Measurements from ENCODE around the gene SUSD3. TPM values are rescaled to one million over a fixed set of nuclear protein-coding genes. Genes with fewer than 3 reads are reported as not detected.

The SUSD3 gene
- polyA plus RNA-seq, 3 donors: 10.5 to 24.6 (median 15.7) TPM

DNA sequence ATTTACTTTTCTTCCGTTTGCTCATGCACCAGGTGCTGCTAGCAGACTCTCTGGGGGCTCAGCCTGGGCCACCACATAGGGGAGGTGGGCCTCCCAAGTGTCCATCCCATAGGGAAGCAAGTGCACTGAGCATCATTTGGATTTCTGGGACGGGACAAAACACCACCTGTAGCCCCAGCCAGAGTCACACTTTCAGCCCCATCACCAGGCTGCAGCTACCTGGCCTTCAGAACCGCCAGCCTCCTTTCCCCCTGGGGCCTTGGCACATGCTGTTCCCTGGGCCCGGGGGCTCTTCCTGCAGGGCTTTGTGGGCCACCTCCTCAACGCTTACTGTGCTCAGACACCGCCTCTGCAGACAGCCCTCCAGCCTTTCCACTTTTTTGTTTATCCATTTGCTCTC is 19.6 kb upstream of the SUSD3 start:
- Histone ChIP-seq H4K20me1 (ENCODE audit: insufficient read depth, low read length) (peaks cover 16% of the 10 kb centered on the region), H3K4me3 (replicated peaks in 1 of 3; ENCODE audit: low read depth in 2 of 3, low read length in 3 of 3) (no peak overlapping the region), H3K79me2 (ENCODE audit: insufficient read depth, low read length) (peaks cover 16% of the 10 kb centered on the region), H2AFZ (ENCODE audit: insufficient read depth, low read depth, low read length, poor library complexity, severe bottlenecking) (no peak overlapping the region), H3K9me3 (replicated peaks in 1 of 2; ENCODE audit: control insufficient read depth in 1 of 2, insufficient read depth in 1 of 2, low read length in 2 of 2) (peaks cover 0 to 3% of the 10 kb centered on the region in 2 donors), H3K36me3 (replicated peaks in 1 of 2; ENCODE audit: control insufficient read depth in 1 of 2, insufficient read depth in 2 of 2, low read length in 2 of 2) (peaks cover 28 to 31% of the 10 kb centered on the region in 2 donors), H3K4me1 (ENCODE audit: control insufficient read depth in 1 of 2, insufficient read depth in 2 of 2, low read length in 2 of 2) (peaks cover 80 to 98% of the 10 kb centered on the region in 2 donors), H3K4me2 (replicated peaks; ENCODE audit: extremely low read depth, low read length, poor library complexity, severe bottlenecking) (no peak overlapping the region), H3K9ac (ENCODE audit: insufficient read depth, low read length, poor library complexity, severe bottlenecking) (no peak overlapping the region), H3K27ac (ENCODE audit: low read depth in 1 of 2, low read length in 2 of 2) (peak overlapping the region in 1 of 2 donors; percentile 79), H3K27me3 (ENCODE audit: control insufficient read depth in 2 of 2, insufficient read depth in 2 of 2, low read length in 2 of 2) (no peaks in the 10 kb centered on the region)
- TF ChIP-seq CTCF (IDR thresholded peaks at IDR 0.05): no peak
- no peaks in the 10 kb centered on the region for H3K27me3 Mint-ChIP-seq (ENCODE audit: low read depth in 3 of 3)
- peaks cover 90% of the 10 kb centered on the region for H3K4me1 Mint-ChIP-seq
- peak overlapping the region; percentile 60 to 88 (median 80) for H3K27ac Mint-ChIP-seq
- H3K4me3 Mint-ChIP-seq: no peak overlapping the region
- DNase-seq: no peak
- H3K36me3 Mint-ChIP-seq: peaks cover 26 to 36% of the 10 kb centered on the region in 2 donors
- intact Hi-C loops (cut with micrococcal nuclease): loop anchor here in 1 of 2 donors (5.0 kb wide), 1 partner anchor 53 kb away; no protein-coding TSS in a partner anchor
- H3K9me3 Mint-ChIP-seq: no peaks in the 10 kb centered on the region
- WGBS (ENCODE audit: insufficient coverage): 93% methylated on average over 6 of the region's 6 CpGs

DNA sequence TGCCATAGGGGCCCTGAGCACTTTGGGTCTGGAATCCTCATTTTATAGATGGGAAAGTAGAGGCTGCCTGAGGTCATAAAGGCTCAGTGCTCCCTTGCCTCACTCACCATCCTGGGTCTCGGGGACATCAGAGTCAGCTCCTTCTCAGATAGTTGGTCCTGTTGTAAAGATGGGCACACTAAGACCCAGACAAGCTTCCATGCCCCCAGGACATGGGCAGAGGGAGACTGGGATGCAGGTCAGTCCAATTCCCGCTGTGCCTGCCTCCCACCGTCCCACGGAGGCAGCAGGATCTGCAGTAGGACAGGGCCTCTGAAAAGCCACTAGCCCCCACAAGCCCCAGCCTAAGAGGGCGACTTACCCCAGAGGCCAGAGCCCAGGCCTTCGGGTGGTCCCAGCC is 19.0 kb upstream of the SUSD3 start:
- Mint-ChIP-seq H3K4me1 (peaks cover 90% of the 10 kb centered on the region), H3K9me3 (no peaks in the 10 kb centered on the region), H3K27ac (peak overlapping the region in 3 of 7 donors; percentile 33 to 80 (median 76)), H3K4me3 (no peak overlapping the region), H3K27me3 (ENCODE audit: low read depth in 3 of 3) (no peaks in the 10 kb centered on the region), H3K36me3 (peaks cover 21 to 31% of the 10 kb centered on the region in 2 donors)
- Histone ChIP-seq H4K20me1 (ENCODE audit: insufficient read depth, low read length) (peaks cover 16% of the 10 kb centered on the region), H3K4me1 (ENCODE audit: control insufficient read depth in 1 of 2, insufficient read depth in 2 of 2, low read length in 2 of 2) (peaks cover 83 to 98% of the 10 kb centered on the region in 2 donors), H3K4me3 (replicated peaks in 1 of 3; ENCODE audit: low read depth in 2 of 3, low read length in 3 of 3) (no peak overlapping the region), H2AFZ (ENCODE audit: insufficient read depth, low read depth, low read length, poor library complexity, severe bottlenecking) (no peak overlapping the region), H3K27ac (ENCODE audit: low read depth in 1 of 2, low read length in 2 of 2) (no peak overlapping the region), H3K9ac (ENCODE audit: insufficient read depth, low read length, poor library complexity, severe bottlenecking) (no peak overlapping the region), H3K4me2 (replicated peaks; ENCODE audit: extremely low read depth, low read length, poor library complexity, severe bottlenecking) (no peak overlapping the region), H3K27me3 (ENCODE audit: control insufficient read depth in 2 of 2, insufficient read depth in 2 of 2, low read length in 2 of 2) (no peaks in the 10 kb centered on the region), H3K36me3 (replicated peaks in 1 of 2; ENCODE audit: control insufficient read depth in 1 of 2, insufficient read depth in 2 of 2, low read length in 2 of 2) (peaks cover 22 to 26% of the 10 kb centered on the region in 2 donors), H3K9me3 (replicated peaks in 1 of 2; ENCODE audit: control insufficient read depth in 1 of 2, insufficient read depth in 1 of 2, low read length in 2 of 2) (peaks cover 0 to 3% of the 10 kb centered on the region in 2 donors), H3K79me2 (ENCODE audit: insufficient read depth, low read length) (peaks cover 11% of the 10 kb centered on the region)
- intact Hi-C loops (cut with micrococcal nuclease): loop anchor here in 1 of 2 donors (5.0 kb wide), 1 partner anchor 53 kb away; no protein-coding TSS in a partner anchor
- DNase-seq: no peak
- 100% methylated on average over 3 of the region's 6 CpGs for WGBS (ENCODE audit: insufficient coverage)
- TF ChIP-seq CTCF (IDR thresholded peaks at IDR 0.05): no peak
